Psoas muscle (tissue), 8 donors: ENCODE results near the gene BMS1. TPM values are rescaled to one million over a fixed set of nuclear protein-coding genes. Genes with fewer than 3 reads are reported as not detected.

Experiments
- ATAC-seq, 4 donors: fragments of 200-7000 bp; cut with Tn5 transposase; one replicate each; pipeline ENCODE4 v1.9.1; 2020; ENCODE audit warnings: moderate library complexity in 3 of 4, mild to moderate bottlenecking in 2 of 4
- DNase-seq, 2 donors: peaks; one replicate each; pipeline ENCODE4 v3.0.0-alpha.2; 2020
- H3K27ac ChIP-seq: fragments of 200-600 bp; one replicate; pipeline ENCODE4 v1.8.0; 2022
- H3K27me3 ChIP-seq, 3 donors: fragments of 200-600 bp in 1 of 3; one replicate each; pipeline versions ENCODE4 v1.6.1 to v1.8.0; 2013 to 2022; ENCODE audit warnings: low read length in 2 of 3, mild to moderate bottlenecking in 2 of 3, moderate library complexity in 1 of 3; ENCODE audit not compliant: insufficient read depth in 3 of 3
- H3K36me3 ChIP-seq, 2 donors: fragments of 200-600 bp in 1 of 2; one replicate each; pipeline versions ENCODE4 v1.6.1 to v1.8.0; 2013 to 2022; ENCODE audit warnings: low read depth in 1 of 2, mild to moderate bottlenecking in 1 of 2, moderate library complexity in 1 of 2; ENCODE audit not compliant: insufficient read depth in 1 of 2
- H3K4me1 ChIP-seq: fragments of 200-600 bp; one replicate; pipeline ENCODE4 v1.8.0; 2022
- H3K4me3 ChIP-seq: fragments of 200-600 bp; one replicate; pipeline ENCODE4 v1.8.0; 2022; ENCODE audit warnings: mild to moderate bottlenecking
- H3K9me3 ChIP-seq: fragments of 200-600 bp; one replicate; pipeline ENCODE4 v1.8.0; 2022
- CTCF ChIP-seq: fragments of 200-600 bp; IDR thresholded peaks from one replicate; pipeline ENCODE4 v1.8.0; 2022; ENCODE audit warnings: antibody characterized with exemption
- WGBS, 3 donors: extraction: QIAGEN DNeasy Blood & Tissue Kit; methylation state at CpG; one replicate each; pipeline versions ENCODE4 v1.1.6 to v1.1.7; 2013; 5-methylcytosine and 5-hydroxymethylcytosine counted together
- intact Hi-C, 2 donors: fragments of 100-400 bp; cut with DNase I; formaldehyde crosslinking; loops; one replicate each; pipeline versions ENCODE4 v1.11.0 to v1.14.2; 2022
- polyA plus RNA-seq, 3 donors: library from polyadenylated mRNA; stranded (reverse); fragments of 200-250 nt; gene quantifications; one replicate each; pipeline ENCODE4 v1.2.3, GENCODE V29; 2013
- total RNA-seq, 4 donors: library from RNA; stranded (reverse); fragmentation: NEBNext Ultra II Directional in 2 of 4; extraction: Animal tissue kit (Norgen Biotek cat#: 25700) in 2 of 4; gene quantifications; one replicate each; pipeline versions ENCODE4 v1.2.1 to v1.2.4, GENCODE V29; 2021 to 2023
- donor health status: healthy with polysubstance abuse.
- donor health status: DM: no; HTN: no; CAD: no; lungs with moderate emphysema.
- donor health status: Bipolar disorder and iron deficiency.
- donor health status: healthy.
- donor health status: DM: yes; HTN: yes; CAD: no.
- donor health status: DM: no; HTN: no; CAD: no.
- donor health status: DM: no; HTN: no; CAD: no.
- donor health status: DM: yes; HTN: yes; CAD: no.

The BMS1 gene
- total and polyA plus RNA-seq, 7 donors = 13.1 to 30.2 (median 23.2) TPM

GRCh38 chr10:42875798-42876341 lies 93.3 kb downstream of the BMS1 start:
- Histone ChIP-seq H3K9me3 (no peaks in the 10 kb centered on the region), H3K27me3 (peaks cover 0 to 5% (median 4%) of the 10 kb centered on the region in 3 donors), H3K4me1 (no peaks in the 10 kb centered on the region), H3K4me3 (no peak overlapping the region), H3K36me3 (no peaks in the 10 kb centered on the region), H3K27ac (no peak overlapping the region)
- intact Hi-C loops = loop anchor here in 1 of 2 donors (5.0 kb wide), 1 partner anchor 51 kb away; no protein-coding TSS in a partner anchor
- DNase-seq (peak in 1 of 2 donors; percentile 58), ATAC-seq (peak in 2 of 4 donors; percentile 24 to 48)
- 17 to 22% (median 19%) methylated on average over 12 of the region's 12 CpGs for WGBS, 3 donors
- TF ChIP-seq CTCF = no peak

- no peaks in the 10 kb centered on the region for H3K36me3 ChIP-seq
- H3K27ac ChIP-seq = no peak overlapping the region
- no peak for DNase-seq
- H3K27me3 ChIP-seq = peaks cover 0 to 5% (median 4%) of the 10 kb centered on the region in 3 donors
- 86 to 94% (median 89%) methylated on average over 9 of the region's 9 CpGs for WGBS, 3 donors
- H3K4me1 ChIP-seq = no peaks in the 10 kb centered on the region
- H3K9me3 ChIP-seq = no peaks in the 10 kb centered on the region
- no peak for ATAC-seq
- no peak overlapping the region for H3K4me3 ChIP-seq
- intact Hi-C loops = loop anchor here in 1 of 2 donors (5.0 kb wide), 1 partner anchor 51 kb away; no protein-coding TSS in a partner anchor
- TF ChIP-seq CTCF = no peak
These were observed 93.9 kb downstream of the BMS1 start for GRCh38 chr10:42876476-42876875.

GRCh38 chr10:42876945-42877344 lies 94.3 kb downstream of the BMS1 start:
- Histone ChIP-seq H3K27ac (no peak overlapping the region), H3K4me1 (no peaks in the 10 kb centered on the region), H3K9me3 (no peaks in the 10 kb centered on the region), H3K36me3 (no peaks in the 10 kb centered on the region), H3K4me3 (no peak overlapping the region), H3K27me3 (peaks cover 0 to 5% (median 4%) of the 10 kb centered on the region in 3 donors)
- DNase-seq = no peak
- no peak for ATAC-seq
- TF ChIP-seq CTCF = no peak
- intact Hi-C loops = loop anchor here in 1 of 2 donors (5.0 kb wide), 1 partner anchor 50 kb away; no protein-coding TSS in a partner anchor
- WGBS, 3 donors = 95 to 98% (median 97%) methylated on average over 6 of the region's 6 CpGs

GRCh38 chr10:42877496-42878030 lies 95.0 kb downstream of the BMS1 start:
- DNase-seq (no peak), ATAC-seq (no peak)
- intact Hi-C loops = loop anchor here in 1 of 2 donors (5.0 kb wide), 1 partner anchor 50 kb away; no protein-coding TSS in a partner anchor
- Histone ChIP-seq H3K36me3 (no peaks in the 10 kb centered on the region), H3K9me3 (no peaks in the 10 kb centered on the region), H3K4me3 (no peak overlapping the region), H3K4me1 (no peaks in the 10 kb centered on the region), H3K27ac (no peak overlapping the region), H3K27me3 (peaks cover 0 to 5% (median 4%) of the 10 kb centered on the region in 3 donors)
- 78 to 83% (median 83%) methylated on average over 3 to 4 of the region's 4 CpGs for WGBS, 3 donors
- no peak for TF ChIP-seq CTCF
